ENCODE data around the gene TENM4. TPM values are rescaled to one million over a fixed set of nuclear protein-coding genes. Genes with fewer than 3 reads are reported as not detected.

Gene TENM4
- total and polyA plus RNA-seq, 2 of the 13 experiments (the other 11 are each of a cell fraction or from before 2014, with no cell fraction given), result not detected

GRCh38 chr11:78930810-78931523 lies 509.9 kb downstream of the TENM4 start:
- no peak overlapping the region for H3K9ac ChIP-seq (ENCODE audit: insufficient read depth, low read depth, low read length)
- no peak for ATAC-seq
- WGBS (ENCODE audit: low lambda C conversion rate), result 25% methylated on average over 11 of the region's 11 CpGs
- ChIA-PET CTCF (ENCODE audit: low intra/inter-chr PET ratio, low total read pairs) (no interaction called here), POLR2A (no interaction called here)
- no peaks in the 10 kb centered on the region for H3K36me3 ChIP-seq (replicated peaks in 1 of 2; ENCODE audit: control insufficient read depth in 1 of 2, insufficient read depth in 2 of 2, low read length in 2 of 2)
- in situ Hi-C loops (cut with HindIII; ENCODE audit: extremely low pct_ligation_motif_present, low pct_unique_long_range_greater_than_20kb) (no loop called here), intact Hi-C loops (cut with micrococcal nuclease; ENCODE audit: unreplicated experiment) (no loop called here)
- H3K79me2 ChIP-seq (ENCODE audit: insufficient read depth, low read length), result no peaks in the 10 kb centered on the region
- H3K27me3 ChIP-seq (ENCODE audit: control insufficient read depth in 1 of 2, insufficient read depth in 2 of 2, low read length in 2 of 2), result peaks cover 0 to 6% of the 10 kb centered on the region in 2 experiments; a peak in 2 of 5 replicates
- no peaks in the 10 kb centered on the region for H3K9me3 ChIP-seq (ENCODE audit: low read length)
- no peak overlapping the region for H3K27ac ChIP-seq (ENCODE audit: extremely low read length, insufficient read depth, low read length)
- no peak overlapping the region for H2AFZ ChIP-seq (ENCODE audit: low read length)
- DNase-seq (ENCODE audit: low spot score), result no peak
- H3K4me1 ChIP-seq (ENCODE audit: insufficient read depth, low read length), result no peaks in the 10 kb centered on the region
- H3K4me3 ChIP-seq (replicated peaks in 1 of 3; ENCODE audit: insufficient read depth in 1 of 3, low read depth in 2 of 3, low read length in 3 of 3), result no peak overlapping the region
- no peak for FAIRE-seq
- H3K4me2 ChIP-seq (ENCODE audit: low read depth, low read length), result no peak overlapping the region
- TF ChIP-seq HHEX (CRISPR knock-in tag; IDR thresholded peaks at IDR 0.05) (no peak), PHF5A (CRISPR knock-in tag; IDR thresholded peaks at IDR 0.05; ENCODE audit: low read depth, unreplicated experiment) (no peak), MATR3 (CRISPR knock-in tag; IDR thresholded peaks at IDR 0.05) (no peak), ZNF281 (CRISPR knock-in tag; IDR thresholded peaks at IDR 0.05; ENCODE audit: borderline replicate concordance) (no peak), ZBTB33 (CRISPR knock-in tag; IDR thresholded peaks at IDR 0.05) (no peak), KAT8 (CRISPR knock-in tag; IDR thresholded peaks at IDR 0.05) (no peak), ZNF362 (CRISPR knock-in tag; IDR thresholded peaks at IDR 0.05; ENCODE audit: borderline replicate concordance) (no peak), HIC2 (CRISPR knock-in tag; IDR thresholded peaks at IDR 0.05; ENCODE audit: low read depth) (no peak), ELF3 (CRISPR knock-in tag; IDR thresholded peaks at IDR 0.05) (no peak), ZNF260 (CRISPR knock-in tag; IDR thresholded peaks at IDR 0.05; ENCODE audit: borderline replicate concordance, low read depth) (no peak), ZNF816 (CRISPR knock-in tag; IDR thresholded peaks at IDR 0.05; ENCODE audit: borderline replicate concordance) (no peak)
- no TSS peak for BruUV-seq (replicated peaks)
- no peaks in the 10 kb centered on the region for H4K20me1 ChIP-seq (ENCODE audit: insufficient read depth, low read length)

All from HepG2 (cell line).